AG04450 (cell line): ENCODE data around the gene RPUSD1. TPM values are rescaled to one million over a fixed set of nuclear protein-coding genes. Genes with fewer than 3 reads are reported as not detected.

ENCODE experiments used
- CTCF ChIA-PET: fragments of 300-600, 350-600 bp; formaldehyde crosslinking; extraction: SDS; loops from one replicate; lab custom pipeline; 2022; ENCODE audit warnings: antibody characterized with exemption, inconsistent platforms; lab: Charles Lee
- POLR2A ChIA-PET: fragments of 350-600 bp; formaldehyde crosslinking; extraction: SDS; loops from one replicate; lab custom pipeline; 2021; ENCODE audit warnings: antibody characterized with exemption, inconsistent platforms; lab: Yijun Ruan, JAX
- DNase-seq: peaks from one replicate; pipeline ENCODE4 v3.0.0-alpha.2; 2011; ENCODE audit warnings: low read depth, low spot score
- H3K27ac ChIP-seq: one replicate; pipeline ENCODE4 v1.5.1; 2012; ENCODE audit warnings: low read depth, low read length, control low read depth
- H3K27me3 ChIP-seq: one replicate; pipeline ENCODE4 v1.6.0; 2012; ENCODE audit warnings: low read length; ENCODE audit not compliant: control insufficient read depth, insufficient read depth
- H3K4me3 ChIP-seq: 2 replicates; pipeline ENCODE4 v1.5.1; 2011; ENCODE audit warnings: mild to moderate bottlenecking, low read depth, low read length, control low read depth
- H3K9me3 ChIP-seq: 2 replicates; pipeline ENCODE4 v1.5.1; 2012; ENCODE audit warnings: low read length; ENCODE audit not compliant: control insufficient read depth, insufficient read depth
- CTCF ChIP-seq: IDR thresholded peaks from 2 replicates; pipeline ENCODE4 v1.5.1; 2011; ENCODE audit warnings: low read depth, low read length, control low read depth, inconsistent platforms
- polyA plus RNA-seq: library from polyadenylated mRNA; depleted of rRNA; stranded (reverse); fragments of >200 nt; gene quantifications from 2 replicates; pipeline ENCODE4 v1.2.3, GENCODE V29; 2011

The RPUSD1 gene
- polyA plus RNA-seq, 1 experiment: 9.2 TPM

DNA sequence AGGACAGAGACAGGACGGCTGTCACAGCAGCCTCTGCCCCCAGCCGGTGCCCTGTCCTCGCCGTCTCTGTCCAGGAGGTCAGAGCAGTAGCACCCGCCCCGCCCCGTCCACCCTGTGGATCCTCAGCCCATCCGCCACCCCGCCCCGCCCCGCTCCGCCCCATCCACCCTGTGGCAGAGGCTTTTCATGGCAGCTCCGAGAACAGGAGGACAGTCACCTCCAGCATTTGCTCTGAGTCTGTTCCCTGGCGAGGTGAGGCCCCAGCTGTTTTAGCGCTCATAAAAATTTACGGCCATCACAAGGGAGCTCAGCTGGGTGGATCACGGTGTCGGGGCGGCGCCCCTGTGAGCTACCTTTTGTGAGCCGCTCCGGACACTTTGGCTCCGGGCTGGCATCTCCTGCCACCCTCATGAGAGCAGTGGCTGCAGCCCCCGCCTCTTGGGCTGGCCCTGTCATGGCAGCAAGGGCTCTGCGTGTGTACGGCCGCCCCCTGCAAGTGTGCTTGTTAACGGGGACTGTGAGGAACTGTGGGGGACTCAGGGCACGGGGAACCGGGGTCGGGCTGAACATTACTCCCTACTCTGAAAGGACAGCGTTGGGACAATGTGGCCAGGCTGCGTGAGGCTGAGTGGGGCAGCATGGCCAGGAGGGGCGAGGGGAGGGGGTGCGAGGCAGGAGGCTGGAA is 44.6 kb upstream of the RPUSD1 start:
- H3K4me3 ChIP-seq: no peak overlapping the region
- H3K27ac ChIP-seq: no peak overlapping the region
- POLR2A ChIA-PET: no interaction called here
- no peak for DNase-seq
- CTCF ChIA-PET: no interaction called here
- no peak for TF ChIP-seq CTCF
- H3K9me3 ChIP-seq: peaks cover 59% of the 10 kb centered on the region
- peaks cover 2% of the 10 kb centered on the region for H3K27me3 ChIP-seq

GRCh38 chr16:831571-832413 is 43.6 kb upstream of the RPUSD1 start:
- ChIA-PET POLR2A (no interaction called here), CTCF (no interaction called here)
- DNase-seq: no peak
- Histone ChIP-seq H3K4me3 (no peak overlapping the region), H3K27ac (no peak overlapping the region), H3K9me3 (peaks cover 57% of the 10 kb centered on the region), H3K27me3 (peaks cover 2% of the 10 kb centered on the region)
- TF ChIP-seq CTCF: no peak

- peaks cover 3% of the 10 kb centered on the region for H3K27me3 ChIP-seq
- TF ChIP-seq CTCF: no peak
- ChIA-PET CTCF (no interaction called here), POLR2A (no interaction called here)
- H3K27ac ChIP-seq: no peak overlapping the region
- DNase-seq: no peak
- peaks cover 51% of the 10 kb centered on the region for H3K9me3 ChIP-seq
- H3K4me3 ChIP-seq: no peak overlapping the region
Measured at GRCh38 chr16:830871-831570, 42.8 kb upstream of the RPUSD1 start.

DNA sequence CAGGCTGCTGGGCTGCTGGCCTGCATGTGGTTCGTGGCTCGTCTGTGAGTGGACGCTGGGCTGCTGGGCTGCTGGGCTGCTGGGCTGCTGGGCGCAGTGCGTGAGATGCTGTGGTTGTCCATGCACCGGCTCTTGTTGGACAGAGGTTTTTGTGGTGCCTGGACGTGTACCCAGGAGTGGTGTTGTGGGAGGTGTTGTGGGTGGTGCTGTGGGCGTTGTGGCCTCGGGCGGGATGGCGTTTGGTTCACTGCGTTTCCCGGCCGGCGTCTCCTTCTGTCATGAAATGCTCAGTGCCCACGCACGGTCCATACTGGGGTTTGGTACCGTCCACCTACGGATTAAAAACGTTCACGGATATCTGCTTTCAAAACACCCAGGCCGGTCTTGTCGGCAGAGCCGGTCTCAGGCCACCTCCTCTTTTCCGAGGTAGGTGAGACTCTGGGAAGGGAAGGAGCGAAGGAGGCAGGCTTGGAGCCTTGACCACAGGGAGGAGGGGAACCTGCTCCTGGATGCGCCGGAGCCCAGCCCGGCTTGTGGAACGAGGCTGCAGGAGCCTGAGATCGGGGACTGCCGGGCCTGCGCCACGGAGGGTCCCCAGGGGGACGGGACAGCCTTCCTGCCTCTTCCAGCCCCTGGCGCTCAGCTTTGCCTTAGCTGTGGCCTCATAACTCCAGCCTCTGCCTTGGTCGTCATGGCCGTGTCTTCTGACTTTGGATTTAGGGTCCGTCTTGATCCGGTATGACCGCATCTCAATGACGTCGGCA is 42.1 kb upstream of the RPUSD1 start:
- POLR2A ChIA-PET: no interaction called here
- no peak overlapping the region for H3K4me3 ChIP-seq
- H3K27ac ChIP-seq: no peak overlapping the region
- TF ChIP-seq CTCF: no peak
- H3K9me3 ChIP-seq: peaks cover 44% of the 10 kb centered on the region
- CTCF ChIA-PET: no interaction called here
- no peak for DNase-seq
- peaks cover 8% of the 10 kb centered on the region for H3K27me3 ChIP-seq
